ENCODE results near the gene P3R3URF. TPM values are rescaled to one million over a fixed set of nuclear protein-coding genes. Genes with fewer than 3 reads are reported as not detected.

Gene P3R3URF
- total and polyA plus RNA-seq, 2 donors: not detected

DNA sequence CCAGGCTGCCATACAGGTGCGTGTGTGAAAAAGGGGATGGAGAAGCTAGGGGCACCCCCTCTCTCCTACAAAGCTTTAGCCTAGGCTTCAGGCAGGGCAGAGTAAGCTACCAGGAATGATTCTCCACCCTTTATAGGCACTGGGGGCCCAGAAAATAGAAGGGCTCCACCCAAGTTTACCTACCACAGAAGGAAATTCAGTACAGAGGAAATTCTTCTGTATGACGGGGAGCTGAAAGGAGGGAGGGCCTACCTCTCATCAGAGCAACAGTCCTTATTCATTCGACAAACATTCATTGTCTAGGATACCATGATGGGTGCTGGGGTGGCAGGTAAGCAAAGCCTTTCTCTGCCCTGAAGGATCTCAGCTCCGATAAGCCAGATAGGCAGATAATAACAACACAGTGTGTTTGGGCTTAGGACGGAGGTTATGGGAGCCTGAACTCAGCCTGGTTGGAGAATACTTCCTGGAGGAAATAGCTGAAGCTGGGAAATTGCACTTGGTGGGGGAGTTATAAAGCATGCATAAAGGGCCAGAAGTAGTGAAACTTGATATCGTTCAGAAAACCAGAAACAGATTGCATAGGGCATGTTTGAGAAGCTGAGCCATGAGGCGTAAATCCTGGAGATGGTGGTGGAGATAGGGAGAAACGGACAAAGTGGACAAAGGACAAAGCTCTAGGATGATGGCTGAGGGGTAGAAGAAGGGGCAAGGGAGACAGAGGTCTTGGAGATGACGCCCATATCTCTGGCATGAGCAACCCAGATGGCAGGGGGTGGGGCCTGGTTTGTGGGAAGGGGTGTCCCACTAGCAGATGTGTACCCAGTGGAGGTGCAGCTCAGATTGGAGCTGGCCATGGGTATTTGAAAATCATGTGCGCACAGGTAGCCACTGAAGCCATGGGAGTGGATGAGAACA lies 5.3 kb upstream of the P3R3URF start:
- 79% methylated on average over 10 of the region's 10 CpGs for WGBS
- no peak overlapping the region for H3K4me3 ChIP-seq (ENCODE audit: low read length in 2 of 2)
- H3K9me3 ChIP-seq (ENCODE audit: control insufficient read depth in 2 of 2, insufficient read depth in 1 of 2, low read length in 1 of 2): no peaks in the 10 kb centered on the region
- peak in 1 of 9 donors; percentile 45 for DNase-seq (ENCODE audit: low read depth in 6 of 9, low spot score in 9 of 9)
- H3K27ac ChIP-seq (ENCODE audit: low read depth in 1 of 2, low read length in 1 of 2): peak overlapping the region in 1 of 2 donors; percentile 41
- peaks cover 25 to 61% of the 10 kb centered on the region in 2 donors for H3K4me1 ChIP-seq (ENCODE audit: control insufficient read depth in 2 of 2, insufficient read depth in 2 of 2, low read length in 2 of 2)
- no peaks in the 10 kb centered on the region for H3K36me3 ChIP-seq (ENCODE audit: control insufficient read depth in 2 of 2, insufficient read depth in 2 of 2, low read length in 1 of 2)
- H3K27me3 ChIP-seq (ENCODE audit: control insufficient read depth in 2 of 2, insufficient read depth in 1 of 2, low read length in 1 of 2): no peaks in the 10 kb centered on the region

DNA sequence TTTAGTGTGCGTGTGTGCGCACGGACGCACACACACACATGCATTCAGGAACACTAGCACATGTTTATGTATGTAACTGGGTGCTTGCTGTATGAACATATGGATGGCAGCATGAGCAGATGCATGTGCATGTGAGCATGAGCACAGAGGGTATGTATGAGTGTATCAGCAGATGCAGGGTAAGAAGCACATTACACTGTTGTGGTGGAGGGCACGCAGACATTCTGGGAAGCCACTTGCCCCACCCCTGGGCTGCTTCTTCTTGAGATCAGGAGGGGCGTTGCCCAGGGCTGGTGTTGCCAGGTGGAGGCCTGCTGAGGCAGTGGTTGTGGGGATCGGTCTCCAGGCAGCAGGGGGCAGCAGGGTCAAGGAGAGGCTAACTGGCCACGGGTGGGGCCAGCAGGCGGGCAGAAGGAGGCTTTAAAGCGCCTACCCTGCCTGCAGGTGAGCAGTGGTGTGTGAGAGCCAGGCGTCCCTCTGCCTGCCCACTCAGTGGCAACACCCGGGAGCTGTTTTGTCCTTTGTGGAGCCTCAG lies 3.9 kb upstream of the P3R3URF start:
- WGBS: 74% methylated on average over 12 of the region's 12 CpGs
- Histone ChIP-seq H3K27me3 (ENCODE audit: control insufficient read depth in 2 of 2, insufficient read depth in 1 of 2, low read length in 1 of 2) (no peaks in the 10 kb centered on the region), H3K4me1 (ENCODE audit: control insufficient read depth in 2 of 2, insufficient read depth in 2 of 2, low read length in 2 of 2) (peaks cover 22 to 55% of the 10 kb centered on the region in 2 donors), H3K27ac (ENCODE audit: low read depth in 1 of 2, low read length in 1 of 2) (no peak overlapping the region), H3K36me3 (ENCODE audit: control insufficient read depth in 2 of 2, insufficient read depth in 2 of 2, low read length in 1 of 2) (no peaks in the 10 kb centered on the region), H3K9me3 (ENCODE audit: control insufficient read depth in 2 of 2, insufficient read depth in 1 of 2, low read length in 1 of 2) (no peaks in the 10 kb centered on the region), H3K4me3 (ENCODE audit: low read length in 2 of 2) (no peak overlapping the region)
- no peak for DNase-seq (ENCODE audit: low read depth in 6 of 9, low spot score in 9 of 9)

DNA sequence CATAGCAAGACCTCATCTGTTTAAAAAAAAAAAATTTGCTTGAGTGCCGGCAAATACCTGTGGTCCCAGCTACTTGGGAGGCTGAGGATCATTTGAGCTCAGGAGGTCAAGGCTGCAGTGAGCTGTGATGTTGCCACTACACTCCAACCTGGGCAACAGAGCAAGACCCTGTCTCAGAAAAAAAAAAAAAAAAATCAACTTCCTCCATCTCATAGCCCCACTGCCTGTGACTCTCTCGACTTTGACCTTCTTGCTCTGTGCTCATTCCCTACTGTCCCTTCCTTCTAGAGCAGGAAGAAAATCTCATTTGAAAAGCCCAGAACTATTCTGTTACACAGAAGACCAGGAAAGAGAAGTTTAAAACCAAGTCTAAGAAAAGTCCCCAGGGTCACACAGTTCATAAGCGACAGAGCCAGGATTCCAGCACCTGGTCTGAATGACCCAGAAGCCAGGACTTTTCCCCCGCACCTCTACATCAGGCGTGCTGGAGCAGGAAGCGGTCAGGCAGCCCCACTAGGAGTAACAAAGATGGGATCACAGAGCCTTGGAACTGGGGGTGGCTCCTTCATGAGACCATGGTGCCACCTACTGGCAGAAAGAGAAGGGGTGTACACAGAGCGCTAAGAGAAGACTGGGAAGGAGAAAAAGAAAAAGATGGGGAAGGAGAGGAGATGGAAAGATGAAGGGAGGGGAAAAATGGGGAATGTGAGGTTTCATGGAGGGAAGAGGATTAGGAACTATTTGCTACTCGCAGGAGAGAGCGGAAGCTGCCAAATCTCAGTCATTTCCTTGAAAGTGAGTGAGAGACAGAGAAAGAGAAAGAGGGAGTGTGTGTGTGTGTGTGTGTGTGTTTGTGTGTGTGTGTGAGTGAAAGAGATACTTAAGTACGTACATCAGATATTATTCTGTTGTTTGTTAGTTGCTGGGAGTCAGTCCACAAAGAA lies 3.1 kb upstream of the P3R3URF start:
- H3K9me3 ChIP-seq (ENCODE audit: control insufficient read depth in 2 of 2, insufficient read depth in 1 of 2, low read length in 1 of 2): no peaks in the 10 kb centered on the region
- no peak overlapping the region for H3K27ac ChIP-seq (ENCODE audit: low read depth in 1 of 2, low read length in 1 of 2)
- no peak overlapping the region for H3K4me3 ChIP-seq (ENCODE audit: low read length in 2 of 2)
- H3K36me3 ChIP-seq (ENCODE audit: control insufficient read depth in 2 of 2, insufficient read depth in 2 of 2, low read length in 1 of 2): no peaks in the 10 kb centered on the region
- peaks cover 16 to 51% of the 10 kb centered on the region in 2 donors for H3K4me1 ChIP-seq (ENCODE audit: control insufficient read depth in 2 of 2, insufficient read depth in 2 of 2, low read length in 2 of 2)
- peak in 7 of 9 donors; percentile 66 to 86 (median 80) for DNase-seq (ENCODE audit: low read depth in 6 of 9, low spot score in 9 of 9)
- H3K27me3 ChIP-seq (ENCODE audit: control insufficient read depth in 2 of 2, insufficient read depth in 1 of 2, low read length in 1 of 2): no peaks in the 10 kb centered on the region
- 17% methylated on average over 10 of the region's 10 CpGs for WGBS

DNA sequence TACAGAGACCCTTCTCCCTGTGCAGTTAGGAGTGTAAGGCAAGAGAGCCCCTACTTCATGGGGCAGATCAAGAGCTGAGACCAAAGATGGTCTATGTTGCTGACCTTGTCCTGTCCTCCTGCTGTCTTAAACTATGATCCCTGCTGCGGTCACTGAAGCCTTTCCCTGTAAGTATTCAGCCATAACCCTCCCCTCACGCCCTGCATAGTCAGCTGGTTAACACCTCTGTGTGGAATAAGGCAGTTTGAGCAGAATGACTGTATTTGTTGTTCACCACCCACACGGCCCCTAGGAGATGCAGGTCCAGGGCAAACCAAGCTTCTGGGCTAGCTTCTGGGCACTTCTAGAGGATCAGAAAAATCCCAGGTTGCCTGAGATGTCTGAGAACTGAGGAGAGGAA lies 1.0 kb downstream of the P3R3URF start:
- peaks cover 0 to 31% of the 10 kb centered on the region in 2 donors for H3K4me1 ChIP-seq (ENCODE audit: control insufficient read depth in 2 of 2, insufficient read depth in 2 of 2, low read length in 2 of 2)
- H3K9me3 ChIP-seq (ENCODE audit: control insufficient read depth in 2 of 2, insufficient read depth in 1 of 2, low read length in 1 of 2): no peaks in the 10 kb centered on the region
- H3K27me3 ChIP-seq (ENCODE audit: control insufficient read depth in 2 of 2, insufficient read depth in 1 of 2, low read length in 1 of 2): no peaks in the 10 kb centered on the region
- H3K27ac ChIP-seq (ENCODE audit: low read depth in 1 of 2, low read length in 1 of 2): peak overlapping the region in 1 of 2 donors; percentile 9
- no peak overlapping the region for H3K4me3 ChIP-seq (ENCODE audit: low read length in 2 of 2)
- H3K36me3 ChIP-seq (ENCODE audit: control insufficient read depth in 2 of 2, insufficient read depth in 2 of 2, low read length in 1 of 2): no peaks in the 10 kb centered on the region
- WGBS: 92% methylated on average over 3 of the region's 3 CpGs
- no peak for DNase-seq (ENCODE audit: low read depth in 6 of 9, low spot score in 9 of 9)

DNA sequence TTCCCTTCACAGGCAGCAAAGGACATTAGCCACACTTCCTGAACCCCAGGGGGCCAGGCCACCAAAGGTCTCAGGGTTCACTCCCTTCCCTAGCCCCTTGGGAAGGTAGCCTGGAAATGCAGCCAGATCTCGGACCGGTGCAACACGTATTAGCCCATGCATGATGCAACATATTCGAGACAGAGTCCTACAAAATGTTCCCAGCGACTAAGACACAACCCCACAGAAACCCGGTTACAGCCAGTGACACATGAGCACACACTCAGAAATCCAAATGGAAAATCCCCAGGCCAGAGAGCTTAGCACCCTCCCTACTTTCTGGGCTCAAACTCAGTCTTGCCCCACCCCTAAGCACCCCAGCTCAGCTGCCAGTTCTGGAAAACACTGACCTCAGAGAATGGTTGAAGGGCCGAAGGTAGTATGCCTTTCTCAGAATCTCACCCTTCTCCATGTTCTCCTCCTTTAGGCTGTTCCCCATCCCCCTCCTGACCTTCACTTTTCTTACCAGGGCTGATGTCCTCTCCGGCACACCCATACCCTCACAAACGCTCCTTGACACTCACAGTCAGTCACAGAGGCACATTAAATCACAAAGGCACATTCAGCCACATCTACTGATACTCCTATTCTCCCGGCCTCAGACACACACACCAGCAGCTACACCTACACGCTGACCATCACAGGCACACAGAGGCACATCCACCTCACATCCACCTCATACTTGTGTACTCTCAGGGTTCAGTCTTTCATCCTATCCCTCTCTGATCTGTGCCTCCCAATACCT lies 1.6 kb downstream of the P3R3URF start, which contains the start of gene TSPAN1:
TSS of gene TSPAN1 (plus strand) at position 640 of the 784 bp plus-strand sequence. CDS start 6,021 bp downstream, outside the sequence.
- Histone ChIP-seq H3K36me3 (ENCODE audit: control insufficient read depth in 2 of 2, insufficient read depth in 2 of 2, low read length in 1 of 2) (no peaks in the 10 kb centered on the region), H3K4me3 (ENCODE audit: low read length in 2 of 2) (no peak within 1 kb of the TSS), H3K9me3 (ENCODE audit: control insufficient read depth in 2 of 2, insufficient read depth in 1 of 2, low read length in 1 of 2) (no peaks in the 10 kb centered on the region), H3K4me1 (ENCODE audit: control insufficient read depth in 2 of 2, insufficient read depth in 2 of 2, low read length in 2 of 2) (peaks cover 0 to 25% of the 10 kb centered on the region in 2 donors), H3K27me3 (ENCODE audit: control insufficient read depth in 2 of 2, insufficient read depth in 1 of 2, low read length in 1 of 2) (peaks cover 0 to 2% of the 10 kb centered on the region in 2 donors), H3K27ac (ENCODE audit: low read depth in 1 of 2, low read length in 1 of 2) (peak within 1 kb of the TSS; percentile 9 to 26)
- WGBS: 95% methylated on average over 11 of the region's 11 CpGs
- no peak for DNase-seq (ENCODE audit: low read depth in 6 of 9, low spot score in 9 of 9)

DNA sequence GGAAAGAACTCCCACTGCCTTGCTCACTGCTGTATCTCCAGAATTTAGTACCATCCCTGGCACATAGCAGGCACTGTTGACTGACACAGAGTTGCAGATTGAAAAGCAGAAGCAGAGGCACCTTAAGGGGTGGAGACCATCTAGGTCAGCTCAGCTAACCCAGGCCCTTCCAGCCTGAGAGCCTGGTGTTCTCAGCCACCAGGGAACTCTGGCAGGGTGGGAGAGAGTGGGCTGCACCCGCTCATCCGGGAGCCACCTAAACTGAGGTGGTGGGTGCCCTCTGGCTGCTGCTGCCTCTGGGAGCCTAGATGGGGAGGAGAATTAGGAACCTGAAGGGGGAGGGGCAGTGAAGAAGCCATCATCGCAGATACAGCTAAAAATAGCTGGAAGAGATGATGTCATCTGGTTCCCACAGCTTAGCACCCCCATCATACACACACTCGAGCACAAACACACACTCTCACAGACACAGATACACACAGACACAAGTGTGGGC lies 2.9 kb downstream of the P3R3URF start:
- Histone ChIP-seq H3K27me3 (ENCODE audit: control insufficient read depth in 2 of 2, insufficient read depth in 1 of 2, low read length in 1 of 2) (peaks cover 0 to 4% of the 10 kb centered on the region in 2 donors), H3K36me3 (ENCODE audit: control insufficient read depth in 2 of 2, insufficient read depth in 2 of 2, low read length in 1 of 2) (no peaks in the 10 kb centered on the region), H3K9me3 (ENCODE audit: control insufficient read depth in 2 of 2, insufficient read depth in 1 of 2, low read length in 1 of 2) (no peaks in the 10 kb centered on the region), H3K4me3 (ENCODE audit: low read length in 2 of 2) (no peak overlapping the region), H3K27ac (ENCODE audit: low read depth in 1 of 2, low read length in 1 of 2) (no peak overlapping the region), H3K4me1 (ENCODE audit: control insufficient read depth in 2 of 2, insufficient read depth in 2 of 2, low read length in 2 of 2) (peaks cover 0 to 22% of the 10 kb centered on the region in 2 donors)
- WGBS: 65% methylated on average over 4 of the region's 4 CpGs
- DNase-seq (ENCODE audit: low read depth in 6 of 9, low spot score in 9 of 9): no peak

DNA sequence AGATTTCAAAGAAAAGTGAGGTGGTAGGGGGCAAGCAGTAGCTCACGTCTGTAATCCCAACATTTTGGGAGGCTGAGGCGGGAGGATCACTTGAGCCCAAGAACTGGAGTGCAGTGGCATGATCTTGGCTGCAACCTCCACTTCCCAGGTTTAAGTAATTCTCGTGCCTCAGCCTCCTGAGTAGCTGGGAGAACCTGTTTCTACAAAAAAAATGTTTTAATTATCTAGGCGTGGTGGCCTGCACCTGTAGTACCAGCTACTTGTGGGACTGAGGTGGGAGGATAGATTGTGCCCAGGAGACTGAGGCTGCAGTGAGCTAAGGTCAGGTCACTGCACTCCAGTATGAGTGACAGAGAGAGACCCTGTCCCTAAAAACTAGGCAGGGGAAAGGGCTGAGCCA lies 4.0 kb downstream of the P3R3URF start:
- Histone ChIP-seq H3K36me3 (ENCODE audit: control insufficient read depth in 2 of 2, insufficient read depth in 2 of 2, low read length in 1 of 2) (no peaks in the 10 kb centered on the region), H3K9me3 (ENCODE audit: control insufficient read depth in 2 of 2, insufficient read depth in 1 of 2, low read length in 1 of 2) (no peaks in the 10 kb centered on the region), H3K27me3 (ENCODE audit: control insufficient read depth in 2 of 2, insufficient read depth in 1 of 2, low read length in 1 of 2) (peaks cover 0 to 6% of the 10 kb centered on the region in 2 donors), H3K4me1 (ENCODE audit: control insufficient read depth in 2 of 2, insufficient read depth in 2 of 2, low read length in 2 of 2) (peaks cover 1 to 26% of the 10 kb centered on the region in 2 donors), H3K27ac (ENCODE audit: low read depth in 1 of 2, low read length in 1 of 2) (no peak overlapping the region), H3K4me3 (ENCODE audit: low read length in 2 of 2) (no peak overlapping the region)
- no peak for DNase-seq (ENCODE audit: low read depth in 6 of 9, low spot score in 9 of 9)
- WGBS: 97% methylated on average over 4 of the region's 4 CpGs

DNA sequence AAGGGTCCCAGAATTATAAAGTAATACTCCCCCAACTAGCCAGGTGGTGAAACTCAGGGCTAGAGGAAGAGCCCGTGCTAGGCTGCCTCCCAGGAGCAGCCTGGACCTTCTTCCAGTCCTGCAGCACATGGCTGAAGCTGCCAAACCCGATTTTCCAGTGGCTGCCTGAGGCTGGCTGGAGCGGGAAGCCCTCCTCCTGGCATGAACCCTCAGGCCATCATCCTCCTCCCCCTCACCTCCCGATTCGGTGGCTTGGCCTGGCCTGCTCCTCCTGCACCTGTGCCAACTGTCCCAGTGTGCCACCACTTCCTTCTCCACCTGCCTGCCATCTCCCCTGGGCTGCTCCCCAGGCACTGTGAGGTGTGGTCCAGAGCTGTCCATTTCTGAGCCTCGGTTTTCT lies 4.4 kb downstream of the P3R3URF start:
- no peak for DNase-seq (ENCODE audit: low read depth in 6 of 9, low spot score in 9 of 9)
- H3K27ac ChIP-seq (ENCODE audit: low read depth in 1 of 2, low read length in 1 of 2): no peak overlapping the region
- no peak overlapping the region for H3K4me3 ChIP-seq (ENCODE audit: low read length in 2 of 2)
- WGBS: 80% methylated on average over 6 of the region's 6 CpGs
- H3K9me3 ChIP-seq (ENCODE audit: control insufficient read depth in 2 of 2, insufficient read depth in 1 of 2, low read length in 1 of 2): no peaks in the 10 kb centered on the region
- H3K36me3 ChIP-seq (ENCODE audit: control insufficient read depth in 2 of 2, insufficient read depth in 2 of 2, low read length in 1 of 2): no peaks in the 10 kb centered on the region
- H3K27me3 ChIP-seq (ENCODE audit: control insufficient read depth in 2 of 2, insufficient read depth in 1 of 2, low read length in 1 of 2): peaks cover 0 to 6% of the 10 kb centered on the region in 2 donors
- H3K4me1 ChIP-seq (ENCODE audit: control insufficient read depth in 2 of 2, insufficient read depth in 2 of 2, low read length in 2 of 2): peaks cover 4 to 29% of the 10 kb centered on the region in 2 donors

All from thymus (tissue), 11 donors.